Vagina (tissue), 2 donors: ENCODE results near the gene OGDH. TPM values are rescaled to one million over a fixed set of nuclear protein-coding genes. Genes with fewer than 3 reads are reported as not detected.
"Not testable (repeated sequence)": the region's sequence is repeated elsewhere in the genome, so short reads cannot be mapped to it uniquely, and the experiment has no call there.

Experiments used
- DNase-seq, 2 donors: peaks; one replicate each; pipeline ENCODE4 v3.0.0-alpha.2; 2017; ENCODE audit errors: extremely low spot score in 2 of 2
- H3K27ac ChIP-seq: fragments of 200-600 bp; sonication (generic); one replicate; pipeline ENCODE4 v1.5.1; 2019
- H3K27me3 ChIP-seq: fragments of 200-600 bp; sonication (generic); one replicate; pipeline ENCODE4 v1.5.1; 2019
- H3K36me3 ChIP-seq, 2 donors: fragments of 200-600 bp; sonication (generic); one replicate each; pipeline ENCODE4 v1.5.1; 2017 to 2019
- H3K4me1 ChIP-seq: fragments of 200-600 bp; sonication (generic); one replicate; pipeline ENCODE4 v1.5.1; 2019
- H3K4me3 ChIP-seq, 2 donors: fragments of 200-600 bp; sonication (generic); 1 replicate in 1 of 2; 2 replicates in 1 of 2; pipeline ENCODE4 v1.5.1; 2016 to 2019
- H3K9me3 ChIP-seq: fragments of 200-600 bp; sonication (generic); one replicate; pipeline ENCODE4 v1.5.1; 2019
- CTCF ChIP-seq, 3 experiments: fragments of 450-650 bp in 2 of 3; fragments of 200-600 bp in 1 of 3; sonication (generic) in 1 of 3; IDR thresholded peaks; one replicate each; pipeline ENCODE4 v1.5.1; 2017 to 2019; ENCODE audit warnings: antibody characterized with exemption in 3 of 3, mild to moderate bottlenecking in 2 of 3, moderate library complexity in 2 of 3
- POLR2A ChIP-seq, 2 donors: fragments of 450-650 bp; IDR thresholded peaks; one replicate each; pipeline ENCODE4 v1.6.1; 2017; ENCODE audit warnings: antibody characterized with exemption in 2 of 2, mild to moderate bottlenecking in 2 of 2, moderate library complexity in 2 of 2
- POLR2AphosphoS5 ChIP-seq, 2 donors: sonication (generic); formaldehyde crosslinking; IDR thresholded peaks; one replicate each; pipeline ENCODE4 v1.9.0; 2017; ENCODE audit warnings: antibody characterized with exemption in 2 of 2, mild to moderate bottlenecking in 2 of 2, low read depth in 1 of 2; ENCODE audit not compliant: insufficient read depth in 1 of 2
- intact Hi-C: fragments of 100-400 bp; cut with DNase I; formaldehyde crosslinking; loops from one replicate; pipeline ENCODE4 v1.15.1; 2023
- total RNA-seq: library from RNA; depleted of rRNA; stranded (reverse); fragments of >200 nt; gene quantifications from one replicate; pipeline ENCODE4 v1.2.3, GENCODE V29; 2016

The OGDH gene
- total RNA-seq, 1 donor from 2014 or later = 80.0 TPM

DNA sequence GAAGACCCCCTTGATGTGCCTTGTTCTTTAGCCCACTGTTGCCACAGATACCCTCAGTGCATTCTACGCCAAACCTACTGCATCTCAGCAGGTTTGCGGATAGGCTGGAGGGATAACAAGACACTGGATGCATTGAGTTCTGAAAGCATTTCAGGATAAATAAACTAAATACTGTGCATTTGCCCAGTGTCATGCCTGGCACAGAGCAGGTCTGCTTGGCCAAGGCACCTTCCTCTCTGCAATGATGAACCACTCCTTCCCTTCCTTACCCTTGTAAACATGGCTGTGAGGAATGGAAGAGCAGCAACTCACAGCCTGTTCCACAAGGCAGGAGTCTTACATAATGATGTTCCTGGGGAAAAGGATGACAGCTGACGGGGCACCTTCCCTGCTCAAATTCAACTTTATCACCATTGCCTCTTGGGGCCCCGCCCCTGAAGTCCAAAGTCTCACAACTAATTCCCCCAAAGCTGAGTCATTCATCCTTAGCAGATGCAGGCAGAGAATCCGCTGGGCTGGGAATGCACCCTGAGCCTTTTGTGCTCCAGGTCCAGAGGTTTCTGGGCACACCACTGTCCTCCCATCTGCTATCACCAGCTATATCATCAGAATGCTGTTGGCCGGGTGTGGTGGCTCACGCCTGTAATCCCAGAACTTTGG is 44.3 kb upstream of the OGDH start:
- H3K27me3 ChIP-seq = no peaks in the 10 kb centered on the region
- no peak for DNase-seq
- H3K4me1 ChIP-seq = no peaks in the 10 kb centered on the region
- H3K27ac ChIP-seq = no peak overlapping the region
- no peak for TF ChIP-seq POLR2AphosphoS5 (IDR thresholded peaks at IDR 0.05; ENCODE audit: insufficient read depth in 1 of 2, low read depth in 1 of 2)
- no peak for TF ChIP-seq POLR2A (IDR thresholded peaks at IDR 0.05)
- TF ChIP-seq CTCF (IDR thresholded peaks at IDR 0.05) = no peak
- no peak overlapping the region for H3K4me3 ChIP-seq
- H3K36me3 ChIP-seq = peaks cover 0 to 17% of the 10 kb centered on the region in 2 donors
- intact Hi-C loops = loop anchor here (5.0 kb wide), 1 partner anchor 320 kb away; no protein-coding TSS in a partner anchor
- no peaks in the 10 kb centered on the region for H3K9me3 ChIP-seq

GRCh38 chr7:44562622-44562962 is 43.8 kb upstream of the OGDH start:
- not testable (repeated sequence) for H3K4me1 ChIP-seq, H3K4me3 ChIP-seq, H3K9me3 ChIP-seq, H3K27ac ChIP-seq, DNase-seq, H3K27me3 ChIP-seq
- intact Hi-C loops = loop anchor here (5.0 kb wide), 1 partner anchor 320 kb away; no protein-coding TSS in a partner anchor
- H3K36me3 ChIP-seq = peaks cover 0 to 22% of the 10 kb centered on the region in 2 donors

- DNase-seq = no peak
- intact Hi-C loops = loop anchor here (5.0 kb wide), 1 partner anchor 321 kb away; no protein-coding TSS in a partner anchor
- Histone ChIP-seq H3K27me3 (no peaks in the 10 kb centered on the region), H3K9me3 (no peaks in the 10 kb centered on the region), H3K27ac (no peak overlapping the region), H3K36me3 (peaks cover 0 to 28% of the 10 kb centered on the region in 2 donors), H3K4me3 (no peak overlapping the region), H3K4me1 (no peaks in the 10 kb centered on the region)
- TF ChIP-seq POLR2AphosphoS5 (IDR thresholded peaks at IDR 0.05; ENCODE audit: insufficient read depth in 1 of 2, low read depth in 1 of 2) (no peak), POLR2A (IDR thresholded peaks at IDR 0.05) (no peak), CTCF (IDR thresholded peaks at IDR 0.05) (no peak)
Observed at GRCh38 chr7:44563171-44563679, 43.2 kb upstream of the OGDH start.

- DNase-seq = no peak
- Histone ChIP-seq H3K4me3 (no peak overlapping the region), H3K27ac (no peak overlapping the region), H3K27me3 (no peaks in the 10 kb centered on the region), H3K36me3 (peaks cover 0 to 42% of the 10 kb centered on the region in 2 donors), H3K9me3 (no peaks in the 10 kb centered on the region), H3K4me1 (no peaks in the 10 kb centered on the region)
- TF ChIP-seq CTCF (IDR thresholded peaks at IDR 0.05) (no peak), POLR2AphosphoS5 (IDR thresholded peaks at IDR 0.05; ENCODE audit: insufficient read depth in 1 of 2, low read depth in 1 of 2) (no peak), POLR2A (IDR thresholded peaks at IDR 0.05) (no peak)
- intact Hi-C loops = loop anchor here (5.0 kb wide), 1 partner anchor 322 kb away; no protein-coding TSS in a partner anchor
Observed at GRCh38 chr7:44564606-44565005, 41.8 kb upstream of the OGDH start.

DNA sequence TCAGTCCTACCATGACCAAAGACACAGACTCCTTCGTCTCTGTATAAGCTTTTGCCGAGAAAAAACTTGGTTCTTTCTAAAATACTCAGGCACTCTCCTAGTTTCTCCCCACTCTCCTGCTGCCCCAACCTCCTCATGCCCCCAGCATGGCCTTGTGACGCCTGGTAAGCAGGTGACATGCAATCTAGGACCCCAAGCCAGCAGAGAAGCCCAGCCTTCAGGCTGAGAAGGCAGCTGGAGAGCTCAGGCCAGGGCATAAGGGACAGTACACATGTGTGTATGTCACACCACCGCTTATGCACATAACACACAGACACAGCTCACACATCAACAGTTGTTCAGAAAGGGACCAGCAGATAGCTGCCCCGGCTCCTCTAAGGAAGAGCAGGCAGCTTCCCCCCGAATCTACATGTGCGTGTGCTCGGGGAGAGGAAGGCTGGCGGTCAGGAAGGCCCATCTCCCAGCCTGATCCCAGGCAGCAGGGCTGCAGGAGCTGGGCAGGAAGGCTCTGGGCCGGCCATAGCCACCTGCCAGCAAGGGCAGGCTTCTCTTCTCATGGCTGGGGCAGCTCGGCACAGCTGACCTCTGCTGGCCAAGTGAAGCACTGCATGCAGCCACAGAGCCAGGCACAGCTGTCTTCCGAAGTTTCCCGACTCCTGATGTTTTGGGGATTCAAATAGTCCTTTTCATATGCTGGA is 41.2 kb upstream of the OGDH start:
- intact Hi-C loops = no loop called here
- TF ChIP-seq POLR2AphosphoS5 (IDR thresholded peaks at IDR 0.05; ENCODE audit: insufficient read depth in 1 of 2, low read depth in 1 of 2) (peak in 1 of 2 donors; percentile 41), POLR2A (IDR thresholded peaks at IDR 0.05) (no peak), CTCF (IDR thresholded peaks at IDR 0.05) (peak; percentile 84 to 94 (median 86))
- Histone ChIP-seq H3K36me3 (peaks cover 0 to 49% of the 10 kb centered on the region in 2 donors), H3K27ac (no peak overlapping the region), H3K4me3 (no peak overlapping the region), H3K9me3 (no peaks in the 10 kb centered on the region), H3K27me3 (no peaks in the 10 kb centered on the region), H3K4me1 (no peaks in the 10 kb centered on the region)
- DNase-seq = no peak
